Upper lobe of left lung (tissue), 4 donors: Measurements from ENCODE around the gene SORCS1.

Source experiments
- POLR2A ChIP-seq, 4 donors: fragments of 450-650 bp; IDR thresholded peaks; one replicate each; pipeline ENCODE4 v1.5.1; 2016 to 2017; ENCODE audit warnings: antibody characterized with exemption in 4 of 4, mild to moderate bottlenecking in 2 of 4
- TF ChIP-seq, protein P1 (sequence below), 6 experiments: fragments of 450-650 bp in 4 of 6; fragments of 200-600 bp in 2 of 6; sonication (generic) in 2 of 6; IDR thresholded peaks; one replicate each; pipeline ENCODE4 v1.5.1; 2016 to 2019; ENCODE audit warnings: antibody characterized with exemption in 6 of 6

DNA sequence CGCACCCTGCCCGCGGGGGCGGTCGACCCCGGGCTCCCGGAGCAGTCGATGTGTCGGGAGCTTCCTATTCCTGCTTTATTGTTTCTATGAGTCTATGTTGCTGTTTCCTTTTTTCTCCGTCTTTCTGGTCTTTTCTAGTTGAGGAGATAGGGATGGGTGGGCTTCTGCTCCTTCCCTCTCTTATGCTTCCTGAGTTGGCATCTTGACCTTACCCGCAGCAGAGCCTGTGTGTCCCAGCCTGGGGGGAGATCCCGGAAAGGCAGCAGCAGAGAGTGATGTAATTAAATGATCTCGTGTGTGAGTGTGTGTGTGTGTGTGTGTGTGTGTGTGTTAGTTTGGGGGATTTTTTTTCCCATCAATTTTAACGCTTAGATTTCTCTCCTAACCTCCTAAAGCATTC lies 486 bp upstream of the SORCS1 start:
- no peak for TF ChIP-seq POLR2A (IDR thresholded peaks at IDR 0.05)
- TF ChIP-seq, protein P1, sequence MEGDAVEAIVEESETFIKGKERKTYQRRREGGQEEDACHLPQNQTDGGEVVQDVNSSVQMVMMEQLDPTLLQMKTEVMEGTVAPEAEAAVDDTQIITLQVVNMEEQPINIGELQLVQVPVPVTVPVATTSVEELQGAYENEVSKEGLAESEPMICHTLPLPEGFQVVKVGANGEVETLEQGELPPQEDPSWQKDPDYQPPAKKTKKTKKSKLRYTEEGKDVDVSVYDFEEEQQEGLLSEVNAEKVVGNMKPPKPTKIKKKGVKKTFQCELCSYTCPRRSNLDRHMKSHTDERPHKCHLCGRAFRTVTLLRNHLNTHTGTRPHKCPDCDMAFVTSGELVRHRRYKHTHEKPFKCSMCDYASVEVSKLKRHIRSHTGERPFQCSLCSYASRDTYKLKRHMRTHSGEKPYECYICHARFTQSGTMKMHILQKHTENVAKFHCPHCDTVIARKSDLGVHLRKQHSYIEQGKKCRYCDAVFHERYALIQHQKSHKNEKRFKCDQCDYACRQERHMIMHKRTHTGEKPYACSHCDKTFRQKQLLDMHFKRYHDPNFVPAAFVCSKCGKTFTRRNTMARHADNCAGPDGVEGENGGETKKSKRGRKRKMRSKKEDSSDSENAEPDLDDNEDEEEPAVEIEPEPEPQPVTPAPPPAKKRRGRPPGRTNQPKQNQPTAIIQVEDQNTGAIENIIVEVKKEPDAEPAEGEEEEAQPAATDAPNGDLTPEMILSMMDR (IDR thresholded peaks at IDR 0.05): no peak
